Measurements from ENCODE around the gene INSYN1.
A peak's percentile ranks its signal among the peaks of the same experiment; 100 is the strongest.
"Not testable (repeated sequence)": the region's sequence is repeated elsewhere in the genome, so short reads cannot be mapped to it uniquely, and the experiment has no call there.

The INSYN1 gene

GRCh38 chr15:73709686-73710085 lies 43.5 kb downstream of the INSYN1 start:
- DNase-seq: no peak

- DNase-seq: no peak
Observed at GRCh38 chr15:73709241-73709640, 43.9 kb downstream of the INSYN1 start.

GRCh38 chr15:73708691-73709090 lies 44.5 kb downstream of the INSYN1 start:
- DNase-seq: no peak

- peak; percentile 65 for DNase-seq
Observed at GRCh38 chr15:73704869-73705645, 48.1 kb downstream of the INSYN1 start.

- not testable (repeated sequence) for DNase-seq
Observed at GRCh38 chr15:73704142-73704868, 48.8 kb downstream of the INSYN1 start.

- not testable (repeated sequence) for DNase-seq
Observed at GRCh38 chr15:73703601-73704000, 49.5 kb downstream of the INSYN1 start.

GRCh38 chr15:73702311-73703239 lies 50.6 kb downstream of the INSYN1 start:
- not testable (repeated sequence) for DNase-seq

- peak; percentile 79 for DNase-seq
Observed at GRCh38 chr15:73700041-73700842, 52.9 kb downstream of the INSYN1 start.

- DNase-seq: no peak
Observed at GRCh38 chr15:73699249-73700040, 53.7 kb downstream of the INSYN1 start.

- DNase-seq: peak; percentile 78
Observed at GRCh38 chr15:73697033-73697467, 56.1 kb downstream of the INSYN1 start.

- no peak for DNase-seq
Observed at GRCh38 chr15:73696641-73697001, 56.5 kb downstream of the INSYN1 start.

- DNase-seq: no peak
Observed at GRCh38 chr15:73695773-73696640, 57.1 kb downstream of the INSYN1 start.

- DNase-seq: no peak
Observed at GRCh38 chr15:73694419-73694818, 58.7 kb downstream of the INSYN1 start.

- no peak for DNase-seq
Observed at GRCh38 chr15:73691396-73691795, 61.8 kb downstream of the INSYN1 start.

- no peak for DNase-seq
Observed at GRCh38 chr15:73688455-73688854, 64.7 kb downstream of the INSYN1 start.

- no peak for DNase-seq
Observed at GRCh38 chr15:73687351-73687750, 65.8 kb downstream of the INSYN1 start.

GRCh38 chr15:73686781-73687256 lies 66.3 kb downstream of the INSYN1 start:
- DNase-seq: no peak

- DNase-seq: no peak
Observed at GRCh38 chr15:73685981-73686380, 67.2 kb downstream of the INSYN1 start.

Data from CD4-positive, alpha-beta T cell treated with Interleukin-10 for 1 hour (primary cell).